HepG2 (cell line): Measurements from ENCODE around the gene RMRP. TPM values are rescaled to one million over a fixed set of nuclear protein-coding genes. Genes with fewer than 3 reads are reported as not detected.
A peak's percentile ranks its signal among the peaks of the same experiment; 100 is the strongest.

Source experiments
- ATF7 ChIP-seq, 2 experiments: fragments of 450-650 bp in 1 of 2; sonication (generic) in 1 of 2; formaldehyde crosslinking in 1 of 2; IDR thresholded peaks; 2 replicates each; pipeline versions ENCODE4 v1.4.0 to v1.6.1; 2016 to 2020; ENCODE audit warnings: antibody characterized with exemption in 1 of 2, mild to moderate bottlenecking in 1 of 2, missing genetic modification reagents in 1 of 2
- DNMT3B ChIP-seq: conservative IDR thresholded peaks from 2 replicates; pipeline ENCODE4 v1.6.1; 2016; ENCODE audit warnings: missing biosample characterization, control low read depth
- NFRKB ChIP-seq: fragments of 450-650 bp; IDR thresholded peaks from 2 replicates; pipeline ENCODE4 v1.6.1; 2017
- PCBP2 ChIP-seq: fragments of 200-400 bp; formaldehyde crosslinking; optimal IDR thresholded peaks from 2 replicates; pipeline ENCODE3; 2018; ENCODE audit warnings: low read length, low read depth; ENCODE audit not compliant: poor library complexity, severe bottlenecking
- SATB2 ChIP-seq: sonication (generic); formaldehyde crosslinking; IDR thresholded peaks from 2 replicates; pipeline ENCODE4 v1.5.0; 2020; ENCODE audit warnings: missing genetic modification reagents
- ZNF3 ChIP-seq: IDR thresholded peaks from 2 replicates; pipeline ENCODE4 v1.7.0; 2017; ENCODE audit warnings: inconsistent platforms
- ZNF496 ChIP-seq: sonication (generic); formaldehyde crosslinking; IDR thresholded peaks from 2 replicates; pipeline ENCODE4 v1.8.1; 2023; ENCODE audit warnings: mild to moderate bottlenecking, moderate library complexity, missing genetic modification reagents; ENCODE audit not compliant: insufficient replicate concordance
- ZNF616 ChIP-seq: sonication (generic); formaldehyde crosslinking; IDR thresholded peaks from 2 replicates; pipeline ENCODE4 v1.5.0; 2020; ENCODE audit warnings: low read depth, mild to moderate bottlenecking, missing genetic modification reagents
- ZNF781 ChIP-seq: sonication (generic); formaldehyde crosslinking; IDR thresholded peaks from 2 replicates; pipeline ENCODE4 v1.5.1; 2020; ENCODE audit warnings: borderline replicate concordance, mild to moderate bottlenecking, missing genetic modification reagents; ENCODE audit errors: not compliant biosample characterization
- polyA plus RNA-seq, 8 experiments: library from polyadenylated mRNA; depleted of rRNA in 3 of 8; stranded (reverse) in 7 of 8; unstranded in 1 of 8; fragments of >200 nt; fragmentation: Illumina TruSeq in 4 of 8; extraction: Trizol in 4 of 8; gene quantifications; 2 replicates each; pipeline versions ENCODE4 v1.2.1 to v1.2.3, GENCODE V29; 2011 to 2016; ENCODE audit warnings: low read depth in 4 of 8, missing spikeins in 1 of 8, mixed read lengths in 1 of 8; ENCODE audit not compliant: insufficient read depth in 1 of 8
- total RNA-seq, 5 experiments: library from RNA; depleted of rRNA; stranded (reverse); fragments of >200 nt; fragmentation: Illumina TruSeq; extraction: Trizol; gene quantifications; 2 replicates each; pipeline ENCODE4 v1.2.3, GENCODE V29; 2016; ENCODE audit warnings: low read depth in 1 of 5
- TF ChIP-seq, protein P1 (sequence below): sonication (generic); formaldehyde crosslinking; conservative IDR thresholded peaks from 2 replicates; pipeline ENCODE4 v1.5.0; 2020; ENCODE audit warnings: missing genetic modification reagents
- TF ChIP-seq, protein P2 (sequence below): IDR thresholded peaks from 2 replicates; pipeline ENCODE4 v1.6.1; 2016; ENCODE audit warnings: missing compliant biosample characterization, missing genetic modification reagents, borderline replicate concordance
- TF ChIP-seq, protein P3 (sequence below): sonication (generic); formaldehyde crosslinking; conservative IDR thresholded peaks from 2 replicates; pipeline ENCODE4 v1.4.0; 2020; ENCODE audit warnings: missing genetic modification reagents
- TF ChIP-seq, protein P4 (sequence below): sonication (generic); formaldehyde crosslinking; IDR thresholded peaks from 2 replicates; pipeline ENCODE4 v1.4.0; 2020; ENCODE audit warnings: low read depth, mild to moderate bottlenecking, missing genetic modification reagents
- TF ChIP-seq, protein P5 (sequence below): sonication (generic); formaldehyde crosslinking; IDR thresholded peaks from 2 replicates; pipeline ENCODE4 v1.5.0; 2020; ENCODE audit warnings: mild to moderate bottlenecking, missing genetic modification reagents, borderline replicate concordance
- TF ChIP-seq, protein P6 (sequence below): sonication (generic); formaldehyde crosslinking; IDR thresholded peaks from 2 replicates; pipeline ENCODE4 v1.8.1; 2023; ENCODE audit warnings: mild to moderate bottlenecking, missing genetic modification reagents

Gene RMRP
- total and polyA plus RNA-seq, 2 of the 13 experiments (the other 11 are each of a cell fraction or from before 2014, with no cell fraction given), result 51.4 to 4,025 TPM

DNA sequence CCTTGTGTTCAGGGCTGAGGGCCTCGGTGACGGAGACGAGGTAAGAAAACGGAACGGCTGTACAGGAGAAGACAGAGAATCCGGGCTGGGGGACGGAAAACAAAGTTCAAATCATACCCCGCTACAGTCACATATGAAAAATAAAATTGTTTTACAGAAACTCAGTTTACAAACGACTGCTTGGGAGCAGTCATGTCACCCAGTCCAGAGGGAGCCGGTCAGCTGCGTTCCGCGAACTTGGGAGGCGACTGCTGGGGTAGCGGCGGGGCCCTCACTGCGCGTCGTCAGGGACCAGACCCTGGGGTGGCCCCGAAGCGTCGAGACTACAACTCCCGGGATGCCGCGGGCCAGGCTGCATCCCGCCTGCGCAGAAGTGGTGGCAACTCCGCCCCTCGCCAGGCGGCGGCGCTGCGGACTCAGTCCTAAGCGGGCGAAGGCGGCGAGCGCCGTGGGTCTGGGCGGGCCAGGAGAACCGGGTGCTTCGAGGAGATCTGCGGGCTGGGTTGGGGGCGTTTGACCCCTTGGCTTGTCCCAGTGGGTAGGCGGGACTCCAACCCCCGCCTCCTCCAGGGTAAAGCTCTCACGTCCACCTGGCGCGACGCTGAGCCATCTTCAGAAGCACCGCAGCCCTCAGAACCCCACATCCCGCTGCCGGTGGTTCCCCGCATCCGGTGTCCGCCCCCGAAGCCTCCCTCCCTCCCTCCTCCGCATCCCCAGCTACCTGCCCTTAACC lies 11.1 kb downstream of the RMRP start (continued):
- no peak for TF ChIP-seq ATF7 (IDR thresholded peaks at IDR 0.05)
- no peak for TF ChIP-seq ATF7 (CRISPR knock-in tag; IDR thresholded peaks at IDR 0.05)
- TF ChIP-seq ZNF616, result no peak
- no peak for TF ChIP-seq ZNF3 (CRISPR knock-in tag)
- TF ChIP-seq, protein P1, sequence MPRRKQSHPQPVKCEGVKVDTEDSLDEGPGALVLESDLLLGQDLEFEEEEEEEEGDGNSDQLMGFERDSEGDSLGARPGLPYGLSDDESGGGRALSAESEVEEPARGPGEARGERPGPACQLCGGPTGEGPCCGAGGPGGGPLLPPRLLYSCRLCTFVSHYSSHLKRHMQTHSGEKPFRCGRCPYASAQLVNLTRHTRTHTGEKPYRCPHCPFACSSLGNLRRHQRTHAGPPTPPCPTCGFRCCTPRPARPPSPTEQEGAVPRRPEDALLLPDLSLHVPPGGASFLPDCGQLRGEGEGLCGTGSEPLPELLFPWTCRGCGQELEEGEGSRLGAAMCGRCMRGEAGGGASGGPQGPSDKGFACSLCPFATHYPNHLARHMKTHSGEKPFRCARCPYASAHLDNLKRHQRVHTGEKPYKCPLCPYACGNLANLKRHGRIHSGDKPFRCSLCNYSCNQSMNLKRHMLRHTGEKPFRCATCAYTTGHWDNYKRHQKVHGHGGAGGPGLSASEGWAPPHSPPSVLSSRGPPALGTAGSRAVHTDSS, result no peak
- TF ChIP-seq, protein P2, sequence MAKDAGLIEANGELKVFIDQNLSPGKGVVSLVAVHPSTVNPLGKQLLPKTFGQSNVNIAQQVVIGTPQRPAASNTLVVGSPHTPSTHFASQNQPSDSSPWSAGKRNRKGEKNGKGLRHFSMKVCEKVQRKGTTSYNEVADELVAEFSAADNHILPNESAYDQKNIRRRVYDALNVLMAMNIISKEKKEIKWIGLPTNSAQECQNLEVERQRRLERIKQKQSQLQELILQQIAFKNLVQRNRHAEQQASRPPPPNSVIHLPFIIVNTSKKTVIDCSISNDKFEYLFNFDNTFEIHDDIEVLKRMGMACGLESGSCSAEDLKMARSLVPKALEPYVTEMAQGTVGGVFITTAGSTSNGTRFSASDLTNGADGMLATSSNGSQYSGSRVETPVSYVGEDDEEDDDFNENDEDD (CRISPR knock-in tag), result peak; percentile 61; the same call in 1 of the 2 replicates
- TF ChIP-seq NFRKB, result no peak
- no peak for TF ChIP-seq PCBP2
- no peak for TF ChIP-seq ZNF781
- TF ChIP-seq SATB2 (CRISPR knock-in tag), result no peak
- TF ChIP-seq, protein P3, sequence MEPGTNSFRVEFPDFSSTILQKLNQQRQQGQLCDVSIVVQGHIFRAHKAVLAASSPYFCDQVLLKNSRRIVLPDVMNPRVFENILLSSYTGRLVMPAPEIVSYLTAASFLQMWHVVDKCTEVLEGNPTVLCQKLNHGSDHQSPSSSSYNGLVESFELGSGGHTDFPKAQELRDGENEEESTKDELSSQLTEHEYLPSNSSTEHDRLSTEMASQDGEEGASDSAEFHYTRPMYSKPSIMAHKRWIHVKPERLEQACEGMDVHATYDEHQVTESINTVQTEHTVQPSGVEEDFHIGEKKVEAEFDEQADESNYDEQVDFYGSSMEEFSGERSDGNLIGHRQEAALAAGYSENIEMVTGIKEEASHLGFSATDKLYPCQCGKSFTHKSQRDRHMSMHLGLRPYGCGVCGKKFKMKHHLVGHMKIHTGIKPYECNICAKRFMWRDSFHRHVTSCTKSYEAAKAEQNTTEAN, result 0 out of 2 replicates have a peak, but pooled peaks have one; percentile 54
- TF ChIP-seq ZNF496 (CRISPR knock-in tag), result no peak
- TF ChIP-seq, protein P4, sequence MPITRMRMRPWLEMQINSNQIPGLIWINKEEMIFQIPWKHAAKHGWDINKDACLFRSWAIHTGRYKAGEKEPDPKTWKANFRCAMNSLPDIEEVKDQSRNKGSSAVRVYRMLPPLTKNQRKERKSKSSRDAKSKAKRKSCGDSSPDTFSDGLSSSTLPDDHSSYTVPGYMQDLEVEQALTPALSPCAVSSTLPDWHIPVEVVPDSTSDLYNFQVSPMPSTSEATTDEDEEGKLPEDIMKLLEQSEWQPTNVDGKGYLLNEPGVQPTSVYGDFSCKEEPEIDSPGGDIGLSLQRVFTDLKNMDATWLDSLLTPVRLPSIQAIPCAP, result no peak
- TF ChIP-seq, protein P5, sequence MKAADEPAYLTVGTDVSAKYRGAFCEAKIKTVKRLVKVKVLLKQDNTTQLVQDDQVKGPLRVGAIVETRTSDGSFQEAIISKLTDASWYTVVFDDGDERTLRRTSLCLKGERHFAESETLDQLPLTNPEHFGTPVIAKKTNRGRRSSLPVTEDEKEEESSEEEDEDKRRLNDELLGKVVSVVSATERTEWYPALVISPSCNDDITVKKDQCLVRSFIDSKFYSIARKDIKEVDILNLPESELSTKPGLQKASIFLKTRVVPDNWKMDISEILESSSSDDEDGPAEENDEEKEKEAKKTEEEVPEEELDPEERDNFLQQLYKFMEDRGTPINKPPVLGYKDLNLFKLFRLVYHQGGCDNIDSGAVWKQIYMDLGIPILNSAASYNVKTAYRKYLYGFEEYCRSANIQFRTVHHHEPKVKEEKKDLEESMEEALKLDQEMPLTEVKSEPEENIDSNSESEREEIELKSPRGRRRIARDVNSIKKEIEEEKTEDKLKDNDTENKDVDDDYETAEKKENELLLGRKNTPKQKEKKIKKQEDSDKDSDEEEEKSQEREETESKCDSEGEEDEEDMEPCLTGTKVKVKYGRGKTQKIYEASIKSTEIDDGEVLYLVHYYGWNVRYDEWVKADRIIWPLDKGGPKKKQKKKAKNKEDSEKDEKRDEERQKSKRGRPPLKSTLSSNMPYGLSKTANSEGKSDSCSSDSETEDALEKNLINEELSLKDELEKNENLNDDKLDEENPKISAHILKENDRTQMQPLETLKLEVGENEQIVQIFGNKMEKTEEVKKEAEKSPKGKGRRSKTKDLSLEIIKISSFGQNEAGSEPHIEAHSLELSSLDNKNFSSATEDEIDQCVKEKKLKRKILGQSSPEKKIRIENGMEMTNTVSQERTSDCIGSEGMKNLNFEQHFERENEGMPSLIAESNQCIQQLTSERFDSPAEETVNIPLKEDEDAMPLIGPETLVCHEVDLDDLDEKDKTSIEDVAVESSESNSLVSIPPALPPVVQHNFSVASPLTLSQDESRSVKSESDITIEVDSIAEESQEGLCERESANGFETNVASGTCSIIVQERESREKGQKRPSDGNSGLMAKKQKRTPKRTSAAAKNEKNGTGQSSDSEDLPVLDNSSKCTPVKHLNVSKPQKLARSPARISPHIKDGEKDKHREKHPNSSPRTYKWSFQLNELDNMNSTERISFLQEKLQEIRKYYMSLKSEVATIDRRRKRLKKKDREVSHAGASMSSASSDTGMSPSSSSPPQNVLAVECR (CRISPR knock-in tag), result peak; percentile 84
- TF ChIP-seq, protein P6, sequence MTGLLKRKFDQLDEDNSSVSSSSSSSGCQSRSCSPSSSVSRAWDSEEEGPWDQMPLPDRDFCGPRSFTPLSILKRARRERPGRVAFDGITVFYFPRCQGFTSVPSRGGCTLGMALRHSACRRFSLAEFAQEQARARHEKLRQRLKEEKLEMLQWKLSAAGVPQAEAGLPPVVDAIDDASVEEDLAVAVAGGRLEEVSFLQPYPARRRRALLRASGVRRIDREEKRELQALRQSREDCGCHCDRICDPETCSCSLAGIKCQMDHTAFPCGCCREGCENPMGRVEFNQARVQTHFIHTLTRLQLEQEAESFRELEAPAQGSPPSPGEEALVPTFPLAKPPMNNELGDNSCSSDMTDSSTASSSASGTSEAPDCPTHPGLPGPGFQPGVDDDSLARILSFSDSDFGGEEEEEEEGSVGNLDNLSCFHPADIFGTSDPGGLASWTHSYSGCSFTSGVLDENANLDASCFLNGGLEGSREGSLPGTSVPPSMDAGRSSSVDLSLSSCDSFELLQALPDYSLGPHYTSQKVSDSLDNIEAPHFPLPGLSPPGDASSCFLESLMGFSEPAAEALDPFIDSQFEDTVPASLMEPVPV (CRISPR knock-in tag), result 0 out of 2 replicates have a peak, but pooled peaks have one; percentile 43
- no peak for TF ChIP-seq DNMT3B (CRISPR knock-in tag)
